ENCODE data around the gene PIN4.

- TF ChIP-seq, protein P1, sequence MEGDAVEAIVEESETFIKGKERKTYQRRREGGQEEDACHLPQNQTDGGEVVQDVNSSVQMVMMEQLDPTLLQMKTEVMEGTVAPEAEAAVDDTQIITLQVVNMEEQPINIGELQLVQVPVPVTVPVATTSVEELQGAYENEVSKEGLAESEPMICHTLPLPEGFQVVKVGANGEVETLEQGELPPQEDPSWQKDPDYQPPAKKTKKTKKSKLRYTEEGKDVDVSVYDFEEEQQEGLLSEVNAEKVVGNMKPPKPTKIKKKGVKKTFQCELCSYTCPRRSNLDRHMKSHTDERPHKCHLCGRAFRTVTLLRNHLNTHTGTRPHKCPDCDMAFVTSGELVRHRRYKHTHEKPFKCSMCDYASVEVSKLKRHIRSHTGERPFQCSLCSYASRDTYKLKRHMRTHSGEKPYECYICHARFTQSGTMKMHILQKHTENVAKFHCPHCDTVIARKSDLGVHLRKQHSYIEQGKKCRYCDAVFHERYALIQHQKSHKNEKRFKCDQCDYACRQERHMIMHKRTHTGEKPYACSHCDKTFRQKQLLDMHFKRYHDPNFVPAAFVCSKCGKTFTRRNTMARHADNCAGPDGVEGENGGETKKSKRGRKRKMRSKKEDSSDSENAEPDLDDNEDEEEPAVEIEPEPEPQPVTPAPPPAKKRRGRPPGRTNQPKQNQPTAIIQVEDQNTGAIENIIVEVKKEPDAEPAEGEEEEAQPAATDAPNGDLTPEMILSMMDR (IDR thresholded peaks at IDR 0.05) = no peak
- TF ChIP-seq POLR2A (IDR thresholded peaks at IDR 0.05) = no peak
Measured at GRCh38 chrX:72202792-72203401, 21.3 kb downstream of the PIN4 start.

Measured in lower leg skin (tissue), 3 donors.